ENCODE results near the gene SEC14L6.
"Not testable (repeated sequence)": the region's sequence is repeated elsewhere in the genome, so short reads cannot be mapped to it uniquely, and the experiment has no call there.

Gene SEC14L6

DNA sequence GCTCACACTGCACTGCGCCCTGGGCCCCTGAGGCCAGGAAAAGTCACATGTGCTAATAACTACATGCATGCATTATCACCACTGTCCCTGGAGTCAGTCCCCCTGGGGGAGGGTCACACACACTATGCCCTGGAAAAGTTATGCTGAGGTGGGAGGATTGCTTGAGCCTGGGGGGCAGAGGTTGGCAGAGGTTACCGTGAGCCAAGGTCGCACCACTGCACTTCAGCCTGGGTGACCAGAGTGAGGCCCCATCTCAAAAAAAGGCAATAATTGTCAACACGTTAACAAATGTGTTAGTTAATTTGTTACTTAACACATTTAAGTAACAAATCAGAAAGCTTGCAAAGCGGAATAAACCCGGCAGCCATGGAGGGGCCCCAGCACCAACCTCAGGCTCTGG, 13.3 kb upstream of the SEC14L6 start:
- H3K27ac ChIP-seq, result no peak overlapping the region
- DNase-seq (ENCODE audit: low spot score), result no peak
- TF ChIP-seq, protein P1, sequence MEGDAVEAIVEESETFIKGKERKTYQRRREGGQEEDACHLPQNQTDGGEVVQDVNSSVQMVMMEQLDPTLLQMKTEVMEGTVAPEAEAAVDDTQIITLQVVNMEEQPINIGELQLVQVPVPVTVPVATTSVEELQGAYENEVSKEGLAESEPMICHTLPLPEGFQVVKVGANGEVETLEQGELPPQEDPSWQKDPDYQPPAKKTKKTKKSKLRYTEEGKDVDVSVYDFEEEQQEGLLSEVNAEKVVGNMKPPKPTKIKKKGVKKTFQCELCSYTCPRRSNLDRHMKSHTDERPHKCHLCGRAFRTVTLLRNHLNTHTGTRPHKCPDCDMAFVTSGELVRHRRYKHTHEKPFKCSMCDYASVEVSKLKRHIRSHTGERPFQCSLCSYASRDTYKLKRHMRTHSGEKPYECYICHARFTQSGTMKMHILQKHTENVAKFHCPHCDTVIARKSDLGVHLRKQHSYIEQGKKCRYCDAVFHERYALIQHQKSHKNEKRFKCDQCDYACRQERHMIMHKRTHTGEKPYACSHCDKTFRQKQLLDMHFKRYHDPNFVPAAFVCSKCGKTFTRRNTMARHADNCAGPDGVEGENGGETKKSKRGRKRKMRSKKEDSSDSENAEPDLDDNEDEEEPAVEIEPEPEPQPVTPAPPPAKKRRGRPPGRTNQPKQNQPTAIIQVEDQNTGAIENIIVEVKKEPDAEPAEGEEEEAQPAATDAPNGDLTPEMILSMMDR (IDR thresholded peaks at IDR 0.05), result no peak
- no peak overlapping the region for H3K4me3 ChIP-seq

DNA sequence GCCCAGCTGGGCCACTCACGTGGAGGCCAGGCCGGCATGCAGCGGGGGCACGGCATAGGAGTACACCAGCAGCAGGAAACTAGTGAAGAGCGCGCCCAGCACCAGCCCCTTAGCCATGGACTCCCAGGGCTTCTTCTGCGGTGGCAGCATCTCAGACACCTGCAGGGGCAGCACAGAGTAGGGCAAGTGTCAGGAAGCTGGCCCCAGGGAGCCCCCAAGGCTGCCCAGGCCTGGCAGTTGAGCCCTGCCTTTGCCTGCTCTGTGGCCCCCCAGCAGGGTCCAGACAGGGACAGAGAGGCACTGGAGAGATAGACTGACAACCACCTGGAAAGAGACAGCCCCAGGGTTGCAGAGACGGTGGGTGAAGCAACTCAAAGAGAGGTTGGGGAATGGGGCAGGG, 10.7 kb upstream of the SEC14L6 start:
- DNase-seq (ENCODE audit: low spot score), result no peak
- TF ChIP-seq, protein P1 (IDR thresholded peaks at IDR 0.05), result no peak
- Histone ChIP-seq H3K4me3 (no peak overlapping the region), H3K27ac (no peak overlapping the region)

DNA sequence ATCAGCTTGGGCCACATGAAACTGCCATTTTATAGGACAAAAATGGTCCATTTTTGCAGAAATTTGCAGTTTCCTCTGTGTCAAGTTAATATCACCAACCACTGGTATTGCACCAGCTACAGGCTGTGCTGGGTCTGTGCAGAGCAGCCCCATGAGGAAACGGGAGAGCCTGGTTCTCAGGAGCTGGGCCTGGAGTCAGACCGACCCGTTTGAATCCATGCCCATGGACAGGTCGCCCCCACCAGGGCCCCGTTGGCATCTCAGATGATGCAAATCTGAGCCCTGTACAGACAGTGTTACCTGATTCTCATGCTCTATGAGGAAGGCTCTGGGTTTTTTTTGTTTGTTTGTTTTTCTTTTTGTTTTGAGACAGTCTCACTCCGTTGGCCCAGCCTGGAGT, 9.8 kb upstream of the SEC14L6 start:
- Histone ChIP-seq H3K4me3 (no peak overlapping the region), H3K27ac (no peak overlapping the region)
- TF ChIP-seq, protein P1 (IDR thresholded peaks at IDR 0.05), result no peak
- no peak for DNase-seq (ENCODE audit: low spot score)

DNA sequence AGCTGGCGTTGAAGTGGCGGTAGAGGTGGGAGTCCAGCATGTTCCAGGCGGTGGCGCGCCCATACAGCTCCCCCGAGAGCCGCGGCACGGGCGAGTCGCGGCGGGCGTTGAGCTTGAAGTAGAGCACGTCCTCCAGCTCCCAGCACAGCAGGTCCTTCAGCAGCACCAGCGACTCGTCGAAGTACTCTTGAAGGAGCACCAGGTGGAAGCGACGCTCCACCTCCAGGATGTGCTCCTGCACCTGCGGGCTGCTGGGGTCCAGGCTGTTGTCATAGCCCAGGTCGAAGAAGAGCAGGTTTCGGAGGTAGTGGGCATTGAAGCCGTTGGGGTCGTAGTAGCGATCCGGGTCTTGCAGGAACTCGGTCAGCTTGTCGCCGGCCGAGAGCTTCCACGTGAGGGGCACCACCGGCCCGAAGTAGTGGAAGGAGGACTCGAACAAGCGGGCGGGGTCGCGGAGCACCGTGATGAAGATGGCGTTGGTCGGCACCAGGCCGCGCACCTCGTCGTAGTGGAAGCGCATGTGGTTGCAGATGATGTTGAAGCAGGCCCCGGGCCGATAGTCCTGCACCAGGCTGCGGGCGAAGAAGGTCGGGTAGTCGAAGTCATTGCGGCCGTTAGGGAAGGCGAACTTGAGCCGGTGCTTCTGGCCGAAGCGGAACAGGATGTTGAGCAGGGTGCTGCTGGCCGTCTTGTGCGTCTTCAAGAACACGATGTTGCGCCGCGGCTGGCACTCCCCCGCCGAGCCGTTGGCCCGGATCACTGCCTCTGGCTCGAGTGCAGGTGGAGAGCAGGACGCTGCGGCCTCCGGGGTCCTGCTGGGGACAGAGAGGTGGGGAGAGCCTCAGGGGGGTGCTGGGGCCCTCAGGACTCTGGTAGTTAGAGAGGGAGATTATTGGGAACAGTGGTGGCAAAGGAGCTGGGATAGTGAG, 9.0 kb upstream of the SEC14L6 start:
- no peak overlapping the region for H3K4me3 ChIP-seq
- TF ChIP-seq, protein P1 (IDR thresholded peaks at IDR 0.05), result no peak
- no peak overlapping the region for H3K27ac ChIP-seq
- DNase-seq (ENCODE audit: low spot score), result no peak

DNA sequence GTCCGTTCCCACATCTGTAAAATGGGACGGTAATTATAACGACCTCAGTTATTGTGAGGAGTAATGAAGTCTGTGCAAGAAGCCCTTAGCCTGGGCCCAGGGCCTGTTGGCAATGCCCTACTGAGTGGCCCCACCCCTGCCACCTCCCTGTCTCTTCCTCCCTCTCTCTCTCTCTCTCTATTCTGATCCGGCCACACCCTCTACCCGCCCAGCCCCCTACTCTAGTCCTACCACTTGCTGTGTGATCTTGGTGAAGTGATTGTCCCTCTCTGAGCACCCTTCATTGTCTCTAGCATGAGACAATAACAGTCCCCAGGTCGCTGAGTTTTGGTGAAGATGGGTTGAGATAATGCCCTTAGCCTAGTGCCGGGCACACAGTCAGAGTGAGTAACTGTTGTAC, 7.4 kb upstream of the SEC14L6 start:
- no peak overlapping the region for H3K4me3 ChIP-seq
- no peak overlapping the region for H3K27ac ChIP-seq
- TF ChIP-seq, protein P1 (IDR thresholded peaks at IDR 0.05), result no peak
- DNase-seq (ENCODE audit: low spot score), result no peak

DNA sequence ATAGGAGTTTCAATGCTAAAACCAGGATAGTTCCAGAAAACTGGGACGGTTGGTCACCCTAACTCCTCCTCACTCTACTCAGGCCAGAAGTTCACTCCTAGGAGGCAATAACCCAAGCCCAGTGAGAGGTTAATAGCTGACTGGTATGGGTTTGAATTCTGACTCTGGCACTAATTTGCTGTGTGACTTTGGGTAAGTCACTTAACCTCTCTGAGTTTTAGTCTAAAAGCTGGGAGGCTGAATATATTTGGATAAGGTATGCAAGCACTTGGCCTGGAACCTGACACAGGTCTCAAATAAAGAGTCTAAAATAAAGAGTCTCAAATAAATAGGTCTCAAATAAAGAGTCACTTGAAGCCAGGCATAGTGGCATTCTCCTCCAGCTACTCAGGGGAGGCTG, 6.2 kb upstream of the SEC14L6 start:
- DNase-seq (ENCODE audit: low spot score), result no peak
- TF ChIP-seq, protein P1 (IDR thresholded peaks at IDR 0.05), result no peak
- no peak overlapping the region for H3K27ac ChIP-seq
- no peak overlapping the region for H3K4me3 ChIP-seq

DNA sequence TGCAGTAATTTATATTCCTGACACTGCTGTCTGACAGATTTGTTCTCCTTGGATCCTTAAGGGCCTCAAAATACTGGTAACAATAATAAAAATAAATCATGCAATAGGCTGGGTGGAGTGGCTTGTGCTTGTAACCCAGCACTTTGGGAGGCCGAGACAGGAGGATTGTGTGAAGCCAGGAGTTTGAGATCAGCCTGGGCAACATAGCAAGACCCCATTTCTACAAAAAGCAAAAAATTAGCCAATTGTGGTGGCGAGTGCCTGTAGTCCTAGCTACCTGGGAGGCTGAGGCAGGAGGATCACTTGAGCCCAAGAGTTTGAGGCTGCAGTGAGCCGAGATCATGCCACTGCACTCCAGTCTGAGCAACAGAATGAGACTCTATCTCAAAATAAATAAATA, 5.3 kb upstream of the SEC14L6 start:
- DNase-seq (ENCODE audit: low spot score); H3K4me3 ChIP-seq; H3K27ac ChIP-seq: not testable (repeated sequence)

Measured in coronary artery (tissue), 2 donors.